Progenitor cell of endocrine pancreas (in vitro differentiated cells): ENCODE data around the gene NUTM2D. TPM values are rescaled to one million over a fixed set of nuclear protein-coding genes. Genes with fewer than 3 reads are reported as not detected.
"Not testable (repeated sequence)": the region's sequence is repeated elsewhere in the genome, so short reads cannot be mapped to it uniquely, and the experiment has no call there.

Source experiments
- DNase-seq: peaks from one replicate; pipeline ENCODE4 v3.0.0; 2021; ENCODE audit warnings: low spot score; ENCODE audit not compliant: unreplicated experiment
- H3K27ac Mint-ChIP-seq: 2 replicates; pipeline ENCODE4 v1.8.0; 2021; ENCODE audit warnings: mild to moderate bottlenecking, moderate library complexity, mixed read lengths
- H3K27me3 Mint-ChIP-seq: 2 replicates; pipeline ENCODE4 v1.8.0; 2021; ENCODE audit warnings: mixed read lengths
- H3K36me3 Mint-ChIP-seq: 2 replicates; pipeline ENCODE4 v1.8.0; 2022; ENCODE audit warnings: mixed read lengths; ENCODE audit not compliant: insufficient read depth
- H3K4me1 Mint-ChIP-seq: 2 replicates; pipeline ENCODE4 v1.8.0; 2021; ENCODE audit warnings: low read depth, mixed read lengths
- H3K4me3 Mint-ChIP-seq: 2 replicates; pipeline ENCODE4 v1.8.0; 2021; ENCODE audit warnings: low read depth, mild to moderate bottlenecking, moderate library complexity, mixed read lengths
- H3K9me3 Mint-ChIP-seq: 2 replicates; pipeline ENCODE4 v1.8.0; 2021; ENCODE audit warnings: low read depth, mixed read lengths
- long read RNA-seq: library from polyadenylated mRNA; unstranded; transcript quantifications from one replicate; pipeline ENCODE4 v2.0.0, GENCODE V29; 2020
- total RNA-seq: library from RNA; stranded (reverse); gene quantifications from 2 replicates; pipeline ENCODE4 v1.2.1, GENCODE V29; 2021

NUTM2D gene
- total RNA-seq: 9.8 and 10.7 TPM in 2 replicates
- long read RNA-seq, partial matches to known transcripts: 0 of 1 reads
- long read RNA-seq, other reads (novel, unspliced or antisense): 1 of 1 reads

GRCh38 chr10:87357444-87357843, at the start of gene NUTM2D:
Gene NUTM2D, plus strand, starts transcription at chr10:87357744. Its CDS starts 522 bp downstream, at chr10:87358266.
- H3K36me3 Mint-ChIP-seq, H3K4me3 Mint-ChIP-seq, H3K27me3 Mint-ChIP-seq, DNase-seq, H3K4me1 Mint-ChIP-seq, H3K9me3 Mint-ChIP-seq, H3K27ac Mint-ChIP-seq: not testable (repeated sequence)

- H3K36me3 Mint-ChIP-seq, H3K4me3 Mint-ChIP-seq, H3K9me3 Mint-ChIP-seq, DNase-seq, H3K27me3 Mint-ChIP-seq, H3K4me1 Mint-ChIP-seq, H3K27ac Mint-ChIP-seq: not testable (repeated sequence)
Observed at GRCh38 chr10:87308702-87309101, 48.8 kb upstream of the NUTM2D start.

DNA sequence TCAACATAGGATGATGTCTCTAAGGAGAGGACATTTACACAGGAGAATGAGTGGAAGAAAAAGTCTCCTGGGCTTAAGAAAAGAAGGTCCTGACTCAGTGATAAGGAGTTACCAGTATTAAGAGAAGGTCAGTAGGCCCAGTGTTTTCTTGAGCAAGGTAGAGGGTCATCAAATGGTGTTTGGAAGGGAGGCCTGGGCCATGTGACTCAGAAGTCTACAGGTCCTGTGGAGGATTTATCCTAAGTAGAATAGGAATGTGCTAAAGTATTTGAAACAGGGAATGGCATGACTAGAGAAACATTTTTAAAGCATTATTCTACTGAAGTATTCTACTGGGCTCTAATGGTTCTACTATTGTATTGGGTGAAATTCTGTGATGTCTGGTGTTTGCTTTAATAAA, 47.9 kb upstream of the NUTM2D start:
- H3K36me3 Mint-ChIP-seq, H3K9me3 Mint-ChIP-seq, H3K4me3 Mint-ChIP-seq, H3K27me3 Mint-ChIP-seq, H3K27ac Mint-ChIP-seq, DNase-seq, H3K4me1 Mint-ChIP-seq: not testable (repeated sequence)

GRCh38 chr10:87311521-87311920, 46.0 kb upstream of the NUTM2D start:
- DNase-seq, H3K9me3 Mint-ChIP-seq, H3K27ac Mint-ChIP-seq, H3K36me3 Mint-ChIP-seq, H3K27me3 Mint-ChIP-seq, H3K4me1 Mint-ChIP-seq, H3K4me3 Mint-ChIP-seq: not testable (repeated sequence)

DNA sequence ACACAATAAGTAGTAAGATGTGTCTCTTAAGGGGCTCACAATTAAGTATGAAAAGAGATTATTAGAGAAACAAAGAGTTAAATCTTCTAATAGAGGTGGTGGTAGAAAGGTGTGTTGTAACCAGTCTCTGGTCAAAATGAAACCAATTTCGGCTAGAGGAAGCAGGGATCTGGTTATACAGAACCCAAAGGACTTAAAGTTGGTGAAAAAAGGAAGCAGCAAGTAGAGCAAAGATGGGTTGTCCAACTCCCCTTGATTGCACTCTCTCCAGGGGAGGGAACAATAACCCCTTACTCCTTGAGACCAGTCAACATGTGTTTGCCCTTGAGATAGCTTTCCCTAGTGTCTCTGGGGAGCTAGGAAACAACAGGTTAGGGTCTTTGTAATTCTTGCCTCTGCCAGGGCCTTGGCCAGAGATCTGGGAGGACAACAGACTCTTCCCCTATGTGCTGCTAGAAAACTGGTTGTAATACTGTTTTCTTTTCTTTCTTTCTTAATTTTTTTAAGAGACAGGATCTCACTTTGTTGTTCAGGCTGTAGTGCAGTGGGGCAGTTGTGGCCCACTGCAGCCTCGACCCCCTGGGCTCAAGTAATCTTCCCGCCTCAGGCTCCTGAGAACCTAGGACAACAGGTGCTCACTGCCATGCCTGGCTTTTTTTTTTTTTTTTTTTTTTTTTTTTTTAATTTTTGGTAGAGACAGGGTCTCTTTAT, 43.7 kb upstream of the NUTM2D start:
- H3K27me3 Mint-ChIP-seq, H3K27ac Mint-ChIP-seq, H3K4me1 Mint-ChIP-seq, H3K36me3 Mint-ChIP-seq, H3K4me3 Mint-ChIP-seq, H3K9me3 Mint-ChIP-seq, DNase-seq: not testable (repeated sequence)

- DNase-seq, H3K27ac Mint-ChIP-seq, H3K4me3 Mint-ChIP-seq, H3K4me1 Mint-ChIP-seq, H3K36me3 Mint-ChIP-seq, H3K9me3 Mint-ChIP-seq, H3K27me3 Mint-ChIP-seq: not testable (repeated sequence)
Observed at GRCh38 chr10:87314360-87314973, 43.1 kb upstream of the NUTM2D start.

DNA sequence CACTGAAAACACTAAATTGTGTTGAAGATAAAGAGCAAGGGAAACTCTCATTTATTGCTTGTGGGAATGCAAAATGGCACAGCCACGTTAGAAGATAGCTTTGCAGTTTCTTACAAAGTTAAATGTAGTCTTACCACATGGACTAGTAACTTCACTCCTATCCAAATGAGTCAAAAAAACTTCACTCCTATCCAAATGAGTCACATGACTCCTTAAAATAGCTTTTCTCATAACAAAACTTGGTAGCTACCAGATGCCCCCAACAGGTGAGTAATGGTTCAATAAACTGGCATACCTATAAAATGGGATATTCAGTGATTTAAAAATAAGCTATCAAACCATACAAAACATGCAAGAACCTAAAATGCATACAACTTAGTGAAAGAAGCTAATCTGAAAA, 36.0 kb upstream of the NUTM2D start:
- not testable (repeated sequence) for H3K4me1 Mint-ChIP-seq, H3K36me3 Mint-ChIP-seq, H3K27ac Mint-ChIP-seq, H3K27me3 Mint-ChIP-seq, H3K4me3 Mint-ChIP-seq, DNase-seq, H3K9me3 Mint-ChIP-seq

- not testable (repeated sequence) for H3K27ac Mint-ChIP-seq, DNase-seq, H3K9me3 Mint-ChIP-seq, H3K36me3 Mint-ChIP-seq, H3K4me3 Mint-ChIP-seq, H3K4me1 Mint-ChIP-seq, H3K27me3 Mint-ChIP-seq
Observed at GRCh38 chr10:87324559-87324958, 33.0 kb upstream of the NUTM2D start.

- not testable (repeated sequence) for H3K4me3 Mint-ChIP-seq, H3K36me3 Mint-ChIP-seq, H3K27me3 Mint-ChIP-seq, H3K9me3 Mint-ChIP-seq, H3K27ac Mint-ChIP-seq, DNase-seq, H3K4me1 Mint-ChIP-seq
Observed at GRCh38 chr10:87327958-87328357, 29.6 kb upstream of the NUTM2D start.

- H3K36me3 Mint-ChIP-seq, H3K4me1 Mint-ChIP-seq, H3K9me3 Mint-ChIP-seq, H3K27ac Mint-ChIP-seq, H3K27me3 Mint-ChIP-seq, DNase-seq, H3K4me3 Mint-ChIP-seq: not testable (repeated sequence)
Observed at GRCh38 chr10:87329131-87329530, 28.4 kb upstream of the NUTM2D start.

- not testable (repeated sequence) for H3K4me3 Mint-ChIP-seq, H3K9me3 Mint-ChIP-seq, H3K27ac Mint-ChIP-seq, H3K4me1 Mint-ChIP-seq, DNase-seq, H3K27me3 Mint-ChIP-seq, H3K36me3 Mint-ChIP-seq
Observed at GRCh38 chr10:87332687-87333086, 24.9 kb upstream of the NUTM2D start.

DNA sequence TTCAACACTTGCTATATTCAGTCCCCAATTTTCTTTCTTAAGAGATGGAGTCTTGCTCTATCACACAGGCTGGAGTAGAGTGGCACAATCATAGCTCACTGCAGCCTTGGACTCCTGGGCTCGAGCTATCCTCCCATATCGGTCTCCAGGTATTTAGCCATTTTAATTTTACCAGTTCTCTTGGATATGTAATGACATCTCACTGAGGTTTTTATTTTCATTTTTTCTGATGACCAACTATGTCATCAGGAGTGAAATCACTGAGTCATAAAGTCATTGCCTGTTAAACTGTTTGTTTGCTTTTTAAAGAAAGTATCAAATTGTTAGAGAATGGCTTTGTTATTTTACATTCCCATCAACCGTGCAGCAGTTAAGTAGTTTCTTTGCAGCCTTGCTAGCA, 17.1 kb upstream of the NUTM2D start:
- peaks cover 13% of the 10 kb centered on the region for H3K4me1 Mint-ChIP-seq
- H3K9me3 Mint-ChIP-seq, H3K27ac Mint-ChIP-seq, H3K27me3 Mint-ChIP-seq, H3K36me3 Mint-ChIP-seq, DNase-seq: not testable (repeated sequence)
- H3K4me3 Mint-ChIP-seq: peak overlapping the region; percentile 58

GRCh38 chr10:87341546-87342142, 15.9 kb upstream of the NUTM2D start:
- not testable (repeated sequence) for H3K27me3 Mint-ChIP-seq, DNase-seq

More at GRCh38 chr10:87341546-87342142, 15.9 kb upstream of the NUTM2D start:
- not testable (repeated sequence) for H3K27ac Mint-ChIP-seq, H3K36me3 Mint-ChIP-seq, H3K9me3 Mint-ChIP-seq
- peak overlapping the region; percentile 85 for H3K4me3 Mint-ChIP-seq
- H3K4me1 Mint-ChIP-seq: peaks cover 15% of the 10 kb centered on the region
